GM12892 (cell line): ENCODE measurements around the gene IBA57.

ENCODE experiments used
- POLR2A ChIP-seq: IDR thresholded peaks from 2 replicates; pipeline ENCODE4 v1.6.1; 2011; ENCODE audit warnings: low read depth, low read length, control low read depth
- TAF1 ChIP-seq: IDR thresholded peaks from 2 replicates; pipeline ENCODE4 v1.6.1; 2011; ENCODE audit warnings: low read depth, mild to moderate bottlenecking, control low read depth, low read length, borderline replicate concordance

DNA sequence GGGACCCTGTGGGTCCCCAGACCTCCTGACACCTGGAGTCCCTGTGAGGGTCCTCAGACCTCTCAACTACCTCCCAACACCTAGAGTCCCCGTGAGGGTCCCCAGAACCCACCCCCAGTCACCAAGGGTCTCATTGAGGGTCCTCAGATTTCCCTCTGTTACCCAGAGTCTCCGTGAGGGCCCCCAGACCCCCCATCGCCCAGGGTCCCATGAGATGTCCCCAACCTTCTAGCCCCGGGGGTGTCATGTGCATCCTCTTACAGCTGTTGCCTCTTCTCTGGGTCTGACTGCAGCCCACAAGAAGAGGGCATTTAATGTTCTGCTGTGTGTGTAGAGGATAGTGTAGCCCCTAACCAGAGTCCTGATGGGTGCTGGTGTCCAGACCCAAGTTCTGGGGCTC lies 17.8 kb upstream of the IBA57 start:
- no peak for TF ChIP-seq TAF1
- no peak for TF ChIP-seq POLR2A
